DMS53 treated with DMSO at 0.1 percent for 48 hours (cell line): ENCODE measurements around the gene GOLGA6L2.
"Not testable (repeated sequence)": the region's sequence is repeated elsewhere in the genome, so short reads cannot be mapped to it uniquely, and the experiment has no call there.

Source experiments
- DNase-seq: peaks from one replicate; lab custom pipeline; 2025; ENCODE audit not compliant: unreplicated experiment; lab: John Stamatoyannopoulos, UW

Gene GOLGA6L2

DNA sequence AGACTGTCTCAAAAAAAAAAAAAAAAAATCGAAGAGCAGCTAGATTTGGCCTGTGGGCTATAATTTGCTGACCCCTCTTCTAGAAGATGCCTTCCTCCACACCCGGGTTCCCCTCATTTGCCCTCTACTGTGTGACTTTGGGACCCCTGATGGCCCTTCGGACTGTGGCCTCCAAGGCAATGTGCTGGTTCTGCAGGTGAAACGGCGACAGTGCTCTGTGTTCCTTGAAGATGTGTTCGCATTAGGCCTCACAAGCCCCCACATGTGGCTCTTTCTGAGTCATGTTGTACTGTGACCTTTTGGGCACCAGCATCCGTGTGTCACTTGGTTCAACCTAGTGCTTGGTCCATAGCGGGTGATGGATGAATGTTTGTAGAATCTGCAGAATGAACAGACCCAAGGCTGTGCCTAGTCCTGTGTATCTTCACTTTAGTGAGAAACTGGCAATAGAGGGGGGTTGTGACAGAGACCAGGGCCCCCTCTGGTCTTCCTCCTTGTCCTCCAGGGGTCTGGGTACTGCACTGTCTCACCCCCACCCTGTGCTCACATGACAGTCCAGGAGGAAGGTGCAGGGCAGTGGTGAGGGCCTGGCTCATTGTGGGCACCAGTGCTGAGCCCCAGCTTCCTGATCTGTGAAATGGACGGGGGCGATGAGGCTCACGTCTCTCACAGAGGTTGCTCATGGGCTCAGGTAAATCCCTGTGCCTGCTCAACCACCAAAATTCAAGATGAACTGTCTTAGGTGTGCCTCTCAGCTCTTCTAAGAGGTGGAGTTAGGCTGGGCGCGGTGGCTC is 22.7 kb downstream of the GOLGA6L2 start:
- DNase-seq, result no peak

DNA sequence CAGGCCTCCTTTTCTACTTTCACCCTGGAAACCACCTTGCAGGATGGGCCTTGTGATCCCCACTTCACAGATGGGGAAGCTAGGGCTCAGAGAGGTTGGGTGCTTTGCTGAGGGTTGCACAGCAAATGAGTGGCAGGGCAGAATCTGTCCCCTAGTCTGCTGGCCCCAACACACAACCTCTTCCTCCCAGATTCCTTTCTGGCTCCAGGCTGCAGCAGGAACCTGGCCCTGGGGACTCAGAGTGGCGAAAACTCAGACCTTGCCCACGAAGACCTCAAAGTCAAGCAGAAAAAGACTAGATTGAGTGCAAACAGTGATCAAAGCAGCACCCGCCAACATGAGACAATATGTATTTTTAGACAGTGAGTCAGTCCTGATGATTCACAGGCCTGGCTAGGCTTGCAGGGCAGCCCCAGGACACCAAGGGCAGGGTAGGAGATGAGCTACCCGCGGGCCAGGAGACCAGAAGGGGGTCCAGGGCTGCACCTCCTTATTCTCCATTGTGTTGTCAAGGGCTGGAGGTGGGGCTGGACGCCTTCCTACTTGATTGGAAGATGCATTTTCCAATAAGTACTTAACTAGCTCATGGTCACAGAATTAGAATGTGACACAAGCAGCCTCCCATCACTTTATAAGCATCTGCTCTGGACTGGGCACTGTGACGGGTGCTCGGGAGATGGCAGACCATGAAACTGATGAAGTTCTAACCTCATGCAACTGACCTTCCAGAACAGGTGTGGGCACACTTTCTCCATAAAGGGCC is 23.9 kb downstream of the GOLGA6L2 start:
- DNase-seq, result no peak

DNA sequence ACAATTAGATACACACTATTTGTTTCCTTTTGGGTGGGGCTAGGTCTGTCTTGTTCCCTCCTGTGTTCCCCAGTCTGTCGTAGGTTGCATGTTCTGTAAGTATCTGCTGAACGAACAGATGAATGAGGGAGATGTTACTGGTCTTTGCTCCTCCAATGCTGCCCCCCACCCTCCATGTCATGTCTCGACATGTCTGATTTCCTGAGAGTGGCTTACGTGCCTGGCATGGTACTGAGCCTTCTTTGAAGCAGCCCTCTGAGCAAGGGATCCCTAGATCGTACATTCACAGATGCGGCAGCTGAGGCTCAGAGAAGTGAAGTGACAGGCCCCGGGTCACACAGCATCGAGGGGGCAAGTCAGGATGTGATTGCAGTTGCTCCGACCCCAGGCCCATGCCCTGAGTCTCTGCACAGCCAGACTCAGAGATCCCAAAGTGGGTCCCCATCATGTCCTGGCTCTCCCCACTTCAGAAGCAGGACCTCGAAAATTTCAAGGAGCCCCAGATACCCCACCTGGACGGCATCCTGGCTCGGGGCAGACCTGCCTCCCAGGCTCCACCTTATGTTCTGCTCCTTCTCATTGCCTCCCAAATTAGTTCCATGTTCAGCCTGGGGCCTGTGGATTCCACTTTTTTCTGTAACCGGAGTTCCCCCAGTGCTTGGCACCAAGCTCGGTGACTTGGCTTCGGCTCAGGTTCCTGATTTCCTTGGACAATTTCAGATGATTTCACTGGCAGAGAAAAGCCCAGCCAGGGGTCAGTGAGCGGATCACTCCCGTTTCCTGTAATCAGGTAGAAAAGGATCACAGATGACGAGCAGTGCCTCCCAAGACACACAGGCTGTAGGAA is 24.7 kb downstream of the GOLGA6L2 start:
- no peak for DNase-seq

DNA sequence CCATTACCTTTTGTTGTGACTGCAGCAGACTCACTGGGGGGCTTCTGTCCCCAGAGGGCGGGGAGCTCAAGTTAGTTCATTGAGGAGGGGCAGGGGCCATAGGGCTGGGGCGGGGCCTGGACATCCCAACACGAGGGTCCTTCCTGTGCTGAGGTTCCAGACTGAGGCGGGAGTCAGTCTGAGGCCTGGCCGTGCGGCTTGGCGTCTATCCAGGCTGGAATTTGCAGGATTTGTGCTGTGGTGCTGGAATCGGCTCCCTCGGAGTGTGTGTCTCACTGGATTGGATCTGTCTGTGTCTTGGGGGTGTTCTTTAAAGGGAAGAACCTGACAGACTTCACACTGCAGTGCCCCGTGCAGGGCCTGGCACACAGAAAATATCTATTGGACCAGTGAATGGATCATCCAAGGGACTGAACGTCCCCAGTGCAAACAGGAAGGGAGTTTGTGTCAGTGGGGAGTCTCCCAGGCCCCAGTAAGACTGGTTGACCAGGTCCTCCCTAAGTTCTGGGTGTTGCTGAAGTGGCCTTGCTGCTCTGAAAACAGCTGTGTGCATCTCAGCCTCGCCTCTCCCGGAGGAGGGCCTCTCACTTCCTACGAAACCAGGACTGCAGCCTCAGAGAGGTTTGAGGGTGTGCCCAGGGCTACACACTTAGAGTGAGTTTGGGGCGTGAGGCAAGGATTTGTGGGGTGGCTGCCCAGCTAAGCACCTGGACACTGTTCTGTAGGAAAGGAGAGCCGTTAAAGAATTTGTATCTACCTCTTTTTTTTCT is 26.1 kb downstream of the GOLGA6L2 start:
- DNase-seq, result no peak

DNA sequence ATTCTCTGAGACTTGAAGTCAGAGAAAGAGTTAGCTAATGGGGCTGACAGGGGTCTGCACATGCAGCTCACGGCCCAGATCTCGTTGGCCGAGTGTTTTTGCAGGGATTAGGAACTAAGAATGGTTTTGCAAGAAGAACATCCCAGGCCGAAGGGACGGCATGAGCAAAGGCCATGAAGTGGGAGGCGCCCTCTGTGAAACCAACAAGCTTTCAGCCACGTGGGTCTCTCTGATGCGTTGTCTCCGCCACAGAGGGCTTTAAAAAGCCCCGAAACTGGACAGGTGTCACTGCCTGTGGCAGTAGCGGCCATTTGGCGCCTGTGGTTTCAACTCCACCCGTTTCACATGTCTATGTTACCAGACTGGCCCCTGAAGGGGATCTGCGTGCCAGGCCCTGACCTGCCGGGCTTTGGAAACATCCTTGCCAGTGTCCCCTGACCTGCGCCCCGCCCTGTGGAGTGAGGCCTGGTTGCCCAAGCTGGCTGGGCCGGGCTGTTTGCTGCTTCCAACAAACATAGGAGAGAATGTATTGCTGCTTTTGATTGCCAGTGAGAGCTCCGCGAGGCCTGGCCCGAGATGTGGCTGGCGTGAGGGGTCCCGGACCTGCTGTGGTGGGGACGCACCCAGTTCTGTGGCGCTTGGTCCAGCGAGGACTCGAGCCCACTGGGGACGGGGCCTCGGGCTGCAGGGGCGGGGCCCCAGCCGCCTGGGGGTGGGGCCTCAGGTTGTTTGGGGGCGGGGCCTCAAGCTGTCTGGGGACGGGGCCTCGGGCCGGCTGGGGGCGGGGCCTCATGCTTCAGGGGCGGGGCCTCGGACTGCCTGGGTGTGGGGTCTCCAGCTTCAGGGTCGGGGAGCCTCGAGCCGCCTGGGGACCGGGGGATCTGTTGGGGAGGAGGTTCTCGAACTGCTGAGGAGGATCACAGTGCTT is 30.4 kb downstream of the GOLGA6L2 start:
- no peak for DNase-seq

DNA sequence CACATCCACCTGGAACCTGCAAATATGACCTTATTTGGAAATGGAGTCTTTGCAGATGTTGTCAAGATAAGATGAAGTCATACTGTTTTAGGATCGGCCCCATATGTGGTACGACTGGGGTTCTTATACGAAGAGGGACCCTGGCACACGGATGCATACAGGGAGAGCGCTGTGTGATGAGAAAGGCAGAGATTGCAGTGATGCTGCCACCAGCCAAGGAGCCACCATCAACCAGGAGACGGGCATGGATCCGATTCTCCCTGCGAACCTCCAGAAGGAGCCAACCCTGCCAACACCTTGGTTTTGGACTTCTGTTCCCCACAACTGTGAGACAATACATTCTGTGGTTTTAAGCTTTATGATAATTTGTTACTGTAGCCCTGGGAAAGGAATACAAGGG is 31.2 kb downstream of the GOLGA6L2 start:
- DNase-seq, result not testable (repeated sequence)

DNA sequence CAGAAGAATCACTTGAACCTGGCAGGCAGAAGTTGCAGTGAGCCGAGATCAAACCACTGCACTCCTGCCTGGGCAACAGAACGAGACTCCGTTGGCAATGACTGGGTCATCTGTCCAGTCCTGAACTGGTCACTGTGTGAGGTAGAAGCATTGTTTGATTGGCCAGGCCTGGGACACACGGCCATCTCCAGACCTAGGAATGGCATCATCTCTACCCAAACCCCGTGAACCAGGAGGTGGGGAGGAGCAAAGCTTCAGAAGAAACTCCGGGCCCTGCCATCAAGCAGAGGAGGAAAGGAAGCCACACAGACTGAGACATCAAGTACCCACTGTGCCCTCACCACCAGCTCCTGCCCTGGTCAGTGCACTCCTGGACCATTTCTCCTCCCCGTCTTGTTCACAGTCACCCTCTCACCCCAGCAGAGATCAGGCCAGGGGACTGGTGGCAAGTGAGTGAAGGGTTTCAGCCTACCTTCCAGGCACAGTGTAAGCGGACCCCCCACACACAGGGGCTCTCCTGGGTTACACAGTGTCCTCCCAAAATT is 31.6 kb downstream of the GOLGA6L2 start:
- no peak for DNase-seq

DNA sequence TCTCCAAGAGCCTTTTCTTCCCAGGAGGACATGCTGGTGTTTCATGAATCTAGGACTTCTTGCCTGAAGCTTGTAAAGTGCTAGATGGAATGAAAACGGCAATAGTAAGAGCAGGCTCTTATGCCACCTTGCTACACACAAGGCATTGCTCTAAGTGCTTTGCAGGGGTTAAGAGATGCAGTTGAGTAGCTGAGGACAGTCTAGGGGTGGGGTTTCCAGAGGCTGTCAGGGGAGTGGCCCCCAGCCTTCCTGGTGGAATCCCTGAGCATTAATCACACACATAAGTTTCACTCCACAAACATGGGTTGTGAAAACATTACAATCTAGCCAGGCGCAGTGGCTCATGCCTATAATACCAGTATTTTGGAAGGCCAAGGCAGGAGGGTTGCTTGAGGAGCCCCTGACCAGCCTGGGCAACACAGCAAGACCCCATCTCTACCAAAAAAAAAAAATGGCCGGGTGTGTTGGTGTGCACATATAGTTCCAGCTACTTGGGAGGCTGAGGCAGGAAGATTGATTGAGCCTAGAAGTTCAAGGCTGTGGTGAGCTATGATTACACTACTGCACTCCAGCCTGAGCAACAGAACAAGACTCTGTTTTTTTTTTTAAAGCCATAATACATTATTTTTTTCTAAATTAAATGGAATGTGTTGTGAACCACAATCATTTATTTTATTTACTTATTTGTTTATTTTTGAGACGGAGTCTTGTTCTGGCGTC is 34.0 kb downstream of the GOLGA6L2 start:
- not testable (repeated sequence) for DNase-seq

DNA sequence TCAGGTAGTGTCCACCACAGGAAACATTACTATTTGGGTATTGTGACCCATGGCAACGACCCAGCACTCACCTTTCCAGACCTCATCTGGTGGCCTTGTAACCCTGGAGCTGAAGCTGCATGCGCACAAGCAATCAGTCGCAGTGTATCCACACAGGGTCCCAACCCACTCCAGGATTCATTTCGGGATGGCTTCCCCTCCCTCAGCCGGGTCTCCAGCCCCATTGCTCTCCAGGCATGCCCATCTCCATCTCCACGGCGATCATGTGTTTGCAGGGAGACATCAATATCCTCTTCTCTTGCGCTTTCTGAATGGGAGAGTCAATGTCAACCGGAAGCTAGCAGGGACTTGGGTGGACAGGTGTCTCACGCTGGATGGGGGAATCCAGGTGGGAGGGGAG is 35.2 kb downstream of the GOLGA6L2 start:
- DNase-seq, result no peak

DNA sequence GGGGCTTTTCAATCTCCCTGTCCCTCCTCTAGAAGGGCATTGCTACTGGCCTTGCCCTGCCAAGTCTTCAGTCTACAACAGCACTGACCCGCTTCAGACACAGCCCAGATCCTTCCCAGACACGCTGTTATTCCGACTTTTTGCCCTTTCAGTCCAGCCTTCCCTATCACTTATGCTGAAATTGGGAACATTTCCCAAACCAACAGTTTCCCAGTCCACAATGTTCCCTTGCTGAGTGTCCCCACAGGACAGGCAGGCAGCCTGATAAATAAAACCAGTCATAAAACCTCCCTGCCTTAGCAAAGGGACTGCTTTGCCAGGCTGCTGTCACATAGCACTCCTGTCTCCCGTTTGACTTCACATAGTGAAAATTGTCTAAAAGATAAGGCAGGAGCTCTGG is 43.5 kb downstream of the GOLGA6L2 start:
- no peak for DNase-seq

DNA sequence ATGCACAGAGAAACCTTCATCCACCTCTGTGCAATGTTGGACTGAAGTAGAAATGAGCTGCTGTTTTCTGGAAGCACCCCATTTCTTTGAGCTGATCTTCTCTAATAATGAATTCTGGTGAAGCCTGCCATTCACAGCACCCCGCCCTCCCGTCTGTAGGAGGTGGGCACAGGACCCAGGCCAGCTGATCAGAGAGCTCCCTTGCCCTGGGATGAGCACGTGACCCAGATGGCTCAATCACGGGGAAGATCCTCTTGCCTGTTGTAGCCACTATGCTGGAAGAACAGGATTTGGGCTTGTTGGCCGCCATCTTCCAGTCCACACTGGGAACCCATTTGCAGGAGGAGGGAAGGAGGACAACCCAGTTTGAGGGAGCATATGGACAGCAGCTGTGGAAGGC is 44.5 kb downstream of the GOLGA6L2 start:
- no peak for DNase-seq

DNA sequence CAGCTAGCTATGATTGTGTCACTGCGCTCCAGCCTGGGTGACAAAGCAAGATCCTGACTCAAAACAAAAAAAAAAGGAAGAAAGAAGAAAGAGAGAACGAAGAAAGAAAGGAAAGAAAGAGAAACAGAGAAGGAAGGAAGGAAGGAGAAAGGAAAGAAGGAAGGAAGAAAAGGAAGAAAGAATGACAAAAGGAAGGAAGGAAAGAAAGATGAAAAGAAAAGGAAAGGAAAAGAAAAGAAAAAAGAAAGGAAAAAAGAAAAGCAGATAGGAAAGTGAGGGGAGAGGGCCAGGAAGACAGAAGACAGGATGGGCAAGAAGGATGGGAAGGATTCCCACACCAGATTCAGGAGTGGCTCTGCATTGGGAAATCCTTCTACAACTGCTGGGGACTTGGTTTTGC is 44.9 kb downstream of the GOLGA6L2 start:
- no peak for DNase-seq

DNA sequence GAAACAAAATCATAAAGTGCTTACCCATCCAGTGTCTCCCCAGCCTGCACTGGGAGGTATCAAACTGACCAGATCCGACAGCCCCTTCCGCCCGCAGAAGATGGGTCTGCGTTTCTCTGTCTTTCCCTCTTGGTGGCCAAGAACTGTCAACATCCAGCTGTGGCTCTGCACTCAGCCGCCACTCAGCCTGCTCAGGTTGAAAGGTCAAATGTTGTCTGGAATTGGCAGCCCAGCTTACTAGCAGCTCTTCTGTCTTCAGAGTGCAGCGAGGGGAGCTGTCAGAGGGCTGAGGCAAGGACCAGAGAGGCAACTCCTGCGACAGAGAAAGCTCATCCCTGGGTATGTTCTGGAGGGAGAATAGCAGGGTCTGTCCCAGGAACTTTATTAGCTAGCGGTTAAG is 45.4 kb downstream of the GOLGA6L2 start:
- DNase-seq, result no peak

DNA sequence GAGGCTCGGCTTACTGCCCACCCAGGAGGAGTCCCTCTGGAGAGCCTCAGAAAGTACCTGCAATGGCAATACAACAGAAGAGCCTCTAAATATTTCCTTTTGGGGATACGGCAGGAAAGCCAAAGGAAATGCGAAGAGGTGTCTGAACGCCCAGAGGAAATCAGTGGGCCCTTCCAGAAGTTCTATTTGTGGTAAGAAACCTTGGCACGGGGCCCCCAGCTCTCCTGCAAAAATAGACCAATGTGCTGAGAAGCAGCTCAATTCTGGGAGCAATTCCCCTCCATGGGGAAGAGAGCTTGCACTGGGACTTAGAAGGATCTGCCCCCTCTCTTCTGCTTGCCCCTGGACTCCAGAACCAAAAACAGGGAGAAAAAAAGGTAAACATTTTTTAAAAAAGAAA is 47.8 kb downstream of the GOLGA6L2 start:
- not testable (repeated sequence) for DNase-seq

DNA sequence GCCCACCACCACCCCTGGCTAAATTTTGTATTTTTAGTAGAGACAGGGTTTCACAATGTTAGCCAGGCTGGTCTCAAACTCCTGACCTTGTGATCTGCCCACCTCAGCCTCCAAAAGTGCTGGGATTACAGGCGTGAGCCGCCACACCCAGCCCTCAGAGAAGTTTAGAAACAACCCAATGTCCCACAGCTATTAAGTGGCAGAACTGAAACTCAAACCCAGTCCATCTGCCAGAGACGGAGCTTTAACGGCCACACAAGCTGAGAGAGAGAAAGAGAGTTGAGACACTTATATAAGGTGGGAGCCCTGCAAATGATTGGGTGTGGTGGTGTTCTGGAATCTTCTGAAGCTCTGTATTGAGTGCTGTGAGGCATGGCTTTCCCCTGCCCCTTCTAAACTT is 48.7 kb downstream of the GOLGA6L2 start:
- not testable (repeated sequence) for DNase-seq

DNA sequence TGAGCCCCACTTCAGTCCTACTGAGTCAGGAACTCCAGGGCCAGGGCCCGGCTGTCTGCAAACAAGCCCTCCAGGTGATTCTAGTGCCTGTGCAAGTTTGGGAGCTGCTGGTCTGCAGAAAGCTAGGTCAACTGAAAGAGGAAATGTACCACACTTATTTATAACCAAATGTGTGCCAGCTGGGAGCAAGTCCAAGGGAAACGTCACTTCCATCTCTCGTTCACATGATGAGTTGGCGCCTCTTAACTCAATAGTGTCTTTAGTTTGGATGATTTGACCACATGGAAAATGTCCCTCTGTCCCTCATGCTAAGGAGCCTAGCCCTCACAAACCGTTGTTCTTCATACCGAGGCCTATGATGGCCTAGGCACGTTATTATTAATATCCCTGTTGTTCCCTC is 49.3 kb downstream of the GOLGA6L2 start:
- no peak for DNase-seq

DNA sequence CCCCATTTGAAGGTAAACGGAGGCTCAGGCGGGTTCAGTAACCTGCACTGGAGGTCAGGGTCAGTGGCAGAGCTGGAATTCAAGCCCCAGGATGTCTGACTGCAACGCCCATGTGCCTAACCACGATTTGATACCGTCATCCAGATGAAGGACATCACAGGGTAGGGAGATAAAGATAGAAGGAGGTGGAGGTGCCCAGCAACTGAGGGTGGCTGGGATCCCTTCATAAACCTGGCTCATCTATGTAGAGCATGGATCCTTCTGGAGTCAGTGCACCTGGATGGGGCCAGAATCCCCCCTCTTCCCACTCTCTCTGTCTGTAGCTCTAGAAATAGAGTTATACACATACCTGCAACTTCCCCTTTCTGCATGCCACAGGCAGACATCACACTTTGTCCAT is 51.2 kb downstream of the GOLGA6L2 start:
- no peak for DNase-seq

DNA sequence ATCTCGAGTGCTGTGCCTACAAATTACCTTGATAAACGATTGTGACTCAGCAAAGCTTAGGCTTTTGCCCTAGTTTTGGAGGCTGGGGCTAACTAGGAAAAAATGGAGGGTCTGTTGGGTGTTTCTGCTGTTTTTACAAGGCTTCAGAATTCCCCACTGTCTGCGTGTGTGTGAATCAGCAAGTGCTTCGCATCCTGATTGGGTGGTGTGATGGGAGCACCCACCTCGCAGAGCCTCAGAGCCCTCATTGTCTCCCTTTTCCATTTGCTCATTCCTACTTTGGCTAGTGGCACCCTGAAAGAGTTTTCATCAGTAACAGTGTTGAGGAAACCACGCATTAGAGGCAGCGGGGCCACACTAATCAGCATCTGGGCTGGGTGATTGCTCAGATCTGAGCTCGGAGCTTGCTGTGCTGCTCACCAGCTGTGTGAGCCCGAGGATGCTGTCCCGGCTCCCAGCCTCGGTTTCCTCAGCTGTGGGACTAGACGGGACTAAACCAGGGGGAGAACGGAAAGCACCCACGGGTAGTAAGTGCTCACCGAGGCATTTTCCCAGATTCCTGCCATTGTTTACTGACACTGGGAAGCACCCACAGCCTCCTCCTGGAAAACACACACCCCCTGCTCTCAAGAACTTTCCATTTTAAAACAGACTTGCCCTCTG is 51.9 kb downstream of the GOLGA6L2 start:
- DNase-seq, result no peak
